GM12891 (cell line): ENCODE measurements around the gene MICU1.

Source experiments
- POLR2A ChIP-seq: IDR thresholded peaks from 2 replicates; pipeline ENCODE4 v1.6.1; 2011; ENCODE audit warnings: low read depth, low read length, control low read depth
- POLR2AphosphoS5 ChIP-seq: IDR thresholded peaks from 2 replicates; pipeline ENCODE4 v1.6.1; 2011; ENCODE audit warnings: low read depth, low read length, control low read depth
- POU2F2 ChIP-seq: IDR thresholded peaks from 2 replicates; pipeline ENCODE4 v1.6.1; 2011; ENCODE audit warnings: low read depth, mild to moderate bottlenecking, control low read depth, low read length, moderate library complexity
- SPI1 ChIP-seq: IDR thresholded peaks from 2 replicates; pipeline ENCODE4 v1.6.1; 2011; ENCODE audit warnings: low read depth, low read length, control low read depth
- TAF1 ChIP-seq: IDR thresholded peaks from 2 replicates; pipeline ENCODE4 v1.6.1; 2011; ENCODE audit warnings: low read depth, low read length, control low read depth

- TF ChIP-seq POLR2AphosphoS5 (no peak), TAF1 (no peak), POLR2A (no peak), SPI1 (no peak), POU2F2 (no peak)
These were observed 166.6 kb downstream of the MICU1 start for GRCh38 chr10:72459301-72459700.
